ENCODE data around the gene TLR4.

The TLR4 gene

GRCh38 chr9:117746263-117746662, 42.1 kb downstream of the TLR4 start:
- no peak for DNase-seq

- no peak for DNase-seq
Observed at GRCh38 chr9:117747386-117747970, 43.3 kb downstream of the TLR4 start.

DNA sequence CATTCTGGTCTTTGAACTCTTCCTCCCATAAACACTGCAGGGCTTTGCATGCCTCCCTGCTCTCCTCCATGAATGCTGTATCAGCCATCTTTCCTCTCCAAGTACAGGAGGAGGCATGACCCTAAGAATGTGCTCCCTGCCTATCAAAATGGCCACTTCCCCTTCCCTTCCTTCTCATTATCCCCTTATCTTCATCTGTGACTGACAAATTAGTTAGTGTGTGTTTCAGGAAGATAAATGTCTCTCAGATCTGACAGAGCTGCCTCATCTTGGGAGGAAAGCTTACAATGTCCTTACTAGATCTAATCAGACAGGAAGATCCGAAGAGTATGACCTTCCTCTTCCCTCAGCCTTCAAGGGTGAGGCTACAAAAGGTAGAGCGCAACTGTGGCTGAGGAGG, 46.2 kb downstream of the TLR4 start:
- no peak for DNase-seq

- no peak for DNase-seq
Observed at GRCh38 chr9:117752894-117753293, 48.7 kb downstream of the TLR4 start.

GRCh38 chr9:117757561-117758190, 53.5 kb downstream of the TLR4 start:
- DNase-seq = no peak

- DNase-seq = no peak
Observed at GRCh38 chr9:117763314-117763713, 59.1 kb downstream of the TLR4 start.

- DNase-seq = no peak
Observed at GRCh38 chr9:117768750-117769395, 64.7 kb downstream of the TLR4 start.

DNA sequence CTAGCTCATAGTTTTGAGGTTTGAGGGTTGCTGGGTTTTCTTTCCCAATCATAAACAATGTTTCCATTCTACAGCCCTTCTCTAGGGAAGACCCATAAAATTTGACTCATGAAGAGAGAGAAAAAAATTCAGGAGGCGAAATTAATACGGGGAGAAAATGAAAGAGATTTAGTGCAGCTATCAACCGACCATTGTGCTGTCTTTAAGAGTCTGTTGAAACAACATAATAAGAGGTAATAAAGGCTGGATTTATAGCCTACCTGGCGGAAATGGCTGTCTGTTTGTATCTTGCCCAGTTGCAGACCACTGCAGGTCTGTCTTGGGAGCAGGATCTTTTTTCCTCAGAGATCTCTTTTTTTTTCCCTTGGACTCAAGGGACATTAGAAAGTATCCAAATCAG, 66.9 kb downstream of the TLR4 start:
- DNase-seq = no peak

- DNase-seq = no peak
Observed at GRCh38 chr9:117772960-117773359, 68.8 kb downstream of the TLR4 start.
